ENCODE measurements around the gene PLPP4.

GRCh38 chr10:120436439-120437112 is 20.5 kb upstream of the PLPP4 start:
- no peak for TF ChIP-seq CTCF (IDR thresholded peaks at IDR 0.05)
- TF ChIP-seq POLR2AphosphoS5 (IDR thresholded peaks at IDR 0.05), result no peak
